MM.1S (cell line): Measurements from ENCODE around the gene ZNF236.

ENCODE experiments used
- CTCF ChIP-seq: fragments of 300-600 bp; sonication (generic); IDR thresholded peaks from 2 replicates; pipeline ENCODE4 v1.5.1; 2016; ENCODE audit warnings: antibody characterized with exemption, low read length, mixed read lengths
- EZH2 ChIP-seq: fragments of 300-600 bp; sonication (generic); optimal IDR thresholded peaks from 2 replicates; pipeline ENCODE3; 2017; ENCODE audit warnings: low read depth, mild to moderate bottlenecking, antibody characterized with exemption, low read length, mixed read lengths

- no peak for TF ChIP-seq CTCF
- no peak for TF ChIP-seq EZH2
These were observed 38.4 kb upstream of the ZNF236 start for GRCh38 chr18:76783786-76784484.
